ENCODE measurements around the gene NGEF.

- TF ChIP-seq CTCF (IDR thresholded peaks at IDR 0.05) (no peak), POLR2A (IDR thresholded peaks at IDR 0.05) (no peak)
Measured at GRCh38 chr2:232951891-232952290, 61.2 kb downstream of the NGEF start.
